Endothelial cell of umbilical vein (primary cell): ENCODE measurements around the gene S100A10. TPM values are rescaled to one million over a fixed set of nuclear protein-coding genes. Genes with fewer than 3 reads are reported as not detected.

Experiments used
- BruUV-seq: library from RNA; stranded (reverse); fragments of 400-500 nt; replicated peaks from 2 replicates; lab custom pipeline; 2021; lab: Mats Ljungman, UMichigan
- CTCF ChIA-PET: fragments of 300-600, 350-600 bp; sonication (Branson Sonifier 250); formaldehyde crosslinking; loops from one replicate; lab custom pipeline; 2021; ENCODE audit warnings: antibody characterized with exemption, inconsistent platforms; lab: Charles Lee
- POLR2A ChIA-PET: fragments of 300-600, 350-600 bp; sonication (Branson Sonifier 250); formaldehyde crosslinking; loops from one replicate; lab custom pipeline; 2021; ENCODE audit warnings: antibody characterized with exemption, inconsistent platforms; lab: Charles Lee
- DNase-seq: peaks from one replicate; pipeline ENCODE4 v3.0.0-alpha.2; 2011; ENCODE audit warnings: low read depth, low spot score
- FAIRE-seq: peaks from 2 replicates; lab custom pipeline; 2011; peaks lifted over from hg19 to GRCh38; lab: Jason Lieb, UNC
- H2AFZ ChIP-seq: 2 replicates; pipeline ENCODE4 v1.6.0; 2012; ENCODE audit warnings: low read depth, low read length, control low read depth, inconsistent platforms
- H3K27ac ChIP-seq: 2 replicates; pipeline ENCODE4 v1.5.1; 2011; ENCODE audit warnings: low read depth, mild to moderate bottlenecking, control low read depth, low read length, moderate library complexity; ENCODE audit not compliant: insufficient read depth
- H3K27me3 ChIP-seq, 2 experiments: 2 replicates each; pipeline versions ENCODE4 v1.6.0 to v1.6.1; 2011; ENCODE audit warnings: low read length in 2 of 2, mixed read lengths in 1 of 2; ENCODE audit not compliant: control insufficient read depth in 2 of 2, insufficient read depth in 2 of 2
- H3K36me3 ChIP-seq, 2 experiments: 2 replicates in 1 of 2; 3 replicates in 1 of 2; pipeline ENCODE4 v1.5.1; 2011; ENCODE audit warnings: low read length in 2 of 2, mild to moderate bottlenecking in 1 of 2, moderate library complexity in 1 of 2; ENCODE audit not compliant: control insufficient read depth in 2 of 2, insufficient read depth in 2 of 2; ENCODE audit errors: extremely low read depth in 1 of 2
- H3K4me1 ChIP-seq: 3 replicates; pipeline ENCODE4 v1.5.1; 2011; ENCODE audit warnings: mild to moderate bottlenecking, low read length; ENCODE audit not compliant: control insufficient read depth, insufficient read depth; ENCODE audit errors: extremely low read depth
- H3K4me2 ChIP-seq: 2 replicates; pipeline ENCODE4 v1.6.1; 2011; ENCODE audit warnings: low read length, control low read depth, mixed read lengths; ENCODE audit not compliant: insufficient read depth
- H3K4me3 ChIP-seq, 3 experiments: fragments of 200-600 bp in 1 of 3; sonication (generic), shearing (Covaris generic) in 1 of 3; replicated peaks in 1 of 3; 2 replicates each; pipeline ENCODE4 v1.5.1; 2011 to 2016; ENCODE audit warnings: control low read depth in 3 of 3, low read length in 3 of 3, mild to moderate bottlenecking in 2 of 3, inconsistent platforms in 1 of 3, low read depth in 1 of 3, moderate library complexity in 1 of 3; ENCODE audit not compliant: insufficient read depth in 1 of 3
- H3K79me2 ChIP-seq: 2 replicates; pipeline ENCODE4 v1.6.0; 2012; ENCODE audit warnings: low read length, inconsistent platforms; ENCODE audit not compliant: control insufficient read depth, insufficient read depth
- H3K9ac ChIP-seq: replicated peaks from 2 replicates; pipeline ENCODE3; 2011; ENCODE audit warnings: low read length, control low read depth; ENCODE audit not compliant: insufficient read depth; ENCODE audit errors: extremely low read depth
- H3K9me1 ChIP-seq: replicated peaks from 3 replicates; pipeline ENCODE4 v1.6.0; 2011; ENCODE audit warnings: mild to moderate bottlenecking, low read length; ENCODE audit not compliant: control insufficient read depth, insufficient read depth; ENCODE audit errors: extremely low read depth
- H3K9me3 ChIP-seq: replicated peaks from 2 replicates; pipeline ENCODE4 v1.5.1; 2012; ENCODE audit warnings: low read length, inconsistent platforms; ENCODE audit not compliant: control insufficient read depth, insufficient read depth
- H4K20me1 ChIP-seq: replicated peaks from 2 replicates; pipeline ENCODE3; 2011; ENCODE audit warnings: mild to moderate bottlenecking, low read length; ENCODE audit not compliant: control insufficient read depth, insufficient read depth; ENCODE audit errors: extremely low read depth
- JUN ChIP-seq: IDR thresholded peaks from 2 replicates; pipeline ENCODE4 v1.6.1; 2011; ENCODE audit warnings: borderline replicate concordance, low read depth; ENCODE audit not compliant: insufficient read length, insufficient read depth
- POLR2AphosphoS5 ChIP-seq: IDR thresholded peaks from 2 replicates; pipeline ENCODE4 v1.6.1; 2012; ENCODE audit warnings: low read depth, mild to moderate bottlenecking, control low read depth, low read length, moderate library complexity; ENCODE audit not compliant: insufficient read depth
- dilution Hi-C: fragments of 300-500 bp; cut with MboI; formaldehyde crosslinking; loops from one replicate; pipeline ENCODE4 v1.15.0; 2019; ENCODE audit warnings: low sequenced_read_pairs; ENCODE audit not compliant: extremely low pct_ligation_motif_present
- intact Hi-C: fragments of 100-400 bp; cut with micrococcal nuclease; formaldehyde crosslinking; loops from one replicate; pipeline ENCODE4 v1.10.0; 2022
- polyA plus RNA-seq, 4 experiments: library from polyadenylated mRNA; depleted of rRNA in 3 of 4; stranded (reverse) in 3 of 4; unstranded in 1 of 4; fragments of >200 nt; gene quantifications; 2 replicates each; pipeline versions ENCODE4 v1.2.1 to v1.2.3, GENCODE V29; 2011 to 2012; ENCODE audit warnings: missing spikeins in 1 of 4
- total RNA-seq: library from RNA; stranded (reverse); gene quantifications from 2 replicates; pipeline ENCODE4 v1.2.3, GENCODE V29; 2021
- TF ChIP-seq, protein P1 (sequence below), 2 donors: IDR thresholded peaks; 1 replicate in 1 of 2; 2 replicates in 1 of 2; pipeline ENCODE4 v1.5.1; 2011; ENCODE audit warnings: low read length in 2 of 2, mild to moderate bottlenecking in 2 of 2, moderate library complexity in 2 of 2, control low read depth in 1 of 2, inconsistent platforms in 1 of 2, low read depth in 1 of 2; ENCODE audit not compliant: insufficient read depth in 1 of 2; ENCODE audit errors: extremely low read depth in 1 of 2

The S100A10 gene
- total and polyA plus RNA-seq, 2 donors (not counting 3 experiments of a cell fraction or from before 2014, with no cell fraction given), result 76.8 to 779 TPM

DNA sequence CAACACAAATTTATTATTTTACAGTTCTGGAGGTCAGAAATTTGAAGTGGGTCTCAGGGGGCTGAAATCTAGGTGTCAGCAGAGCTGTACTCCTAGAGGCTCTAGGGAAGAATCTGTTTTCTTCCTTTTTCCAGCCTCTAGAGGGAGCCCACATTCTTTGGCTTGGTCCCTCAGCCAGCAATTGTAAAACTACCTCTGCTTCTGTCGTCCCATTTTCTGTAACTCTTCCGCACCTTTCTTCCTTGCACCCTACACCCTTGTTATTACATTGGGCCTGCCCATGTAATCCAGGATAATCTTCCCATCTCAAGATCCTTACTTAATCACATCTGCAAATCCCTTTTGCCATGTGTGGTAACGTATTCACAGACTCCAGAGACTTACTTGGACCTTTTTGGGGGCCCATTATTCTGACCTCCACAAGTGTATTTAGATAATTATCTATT is 59.6 kb downstream of the S100A10 start:
- no peaks in the 10 kb centered on the region for H3K9me1 ChIP-seq
- H3K79me2 ChIP-seq, result no peaks in the 10 kb centered on the region
- H3K27ac ChIP-seq, result no peak overlapping the region
- H3K27me3 ChIP-seq, result no peaks in the 10 kb centered on the region
- BruUV-seq, result no TSS peak
- no peak overlapping the region for H2AFZ ChIP-seq
- H3K36me3 ChIP-seq, result no peaks in the 10 kb centered on the region
- peak; percentile 47 for FAIRE-seq
- intact Hi-C loops (loop anchor here (1.0 to 10.0 kb wide), 7 partner anchors 34 to 251 kb away; no protein-coding TSS in a partner anchor), dilution Hi-C loops (no loop called here)
- CTCF ChIA-PET, result interaction anchor here (0.8 to 13.1 kb wide), 21 partner anchors 9 to 100 kb away, joined by 3 to 572 read pairs (median 7); partner anchors contain the start of gene S100A10
- POLR2A ChIA-PET, result interaction anchor here (0.6 to 2.1 kb wide), 2 partner anchors 49 to 58 kb away, joined by 3 to 7 read pairs; partner anchors contain the start of gene S100A10
- no peak overlapping the region for H3K4me3 ChIP-seq
- DNase-seq, result peak; percentile 71
- no peaks in the 10 kb centered on the region for H4K20me1 ChIP-seq
- no peaks in the 10 kb centered on the region for H3K9me3 ChIP-seq
- H3K4me1 ChIP-seq, result peaks cover 6% of the 10 kb centered on the region
- no peak overlapping the region for H3K9ac ChIP-seq
- H3K4me2 ChIP-seq, result no peak overlapping the region
- TF ChIP-seq, protein P1, sequence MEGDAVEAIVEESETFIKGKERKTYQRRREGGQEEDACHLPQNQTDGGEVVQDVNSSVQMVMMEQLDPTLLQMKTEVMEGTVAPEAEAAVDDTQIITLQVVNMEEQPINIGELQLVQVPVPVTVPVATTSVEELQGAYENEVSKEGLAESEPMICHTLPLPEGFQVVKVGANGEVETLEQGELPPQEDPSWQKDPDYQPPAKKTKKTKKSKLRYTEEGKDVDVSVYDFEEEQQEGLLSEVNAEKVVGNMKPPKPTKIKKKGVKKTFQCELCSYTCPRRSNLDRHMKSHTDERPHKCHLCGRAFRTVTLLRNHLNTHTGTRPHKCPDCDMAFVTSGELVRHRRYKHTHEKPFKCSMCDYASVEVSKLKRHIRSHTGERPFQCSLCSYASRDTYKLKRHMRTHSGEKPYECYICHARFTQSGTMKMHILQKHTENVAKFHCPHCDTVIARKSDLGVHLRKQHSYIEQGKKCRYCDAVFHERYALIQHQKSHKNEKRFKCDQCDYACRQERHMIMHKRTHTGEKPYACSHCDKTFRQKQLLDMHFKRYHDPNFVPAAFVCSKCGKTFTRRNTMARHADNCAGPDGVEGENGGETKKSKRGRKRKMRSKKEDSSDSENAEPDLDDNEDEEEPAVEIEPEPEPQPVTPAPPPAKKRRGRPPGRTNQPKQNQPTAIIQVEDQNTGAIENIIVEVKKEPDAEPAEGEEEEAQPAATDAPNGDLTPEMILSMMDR (IDR thresholded peaks at IDR 0.05; ENCODE audit: extremely low read depth in 1 of 2, insufficient read depth in 1 of 2, low read depth in 1 of 2, low read length in 2 of 2), result peak; percentile 70 to 77
- no peak for TF ChIP-seq JUN
- no peak for TF ChIP-seq POLR2AphosphoS5

Other genes with a start within 250 kb of the S100A10 start
- 96.9 and 112 TPM in 2 replicates for gene MRPL9, start 230.4 kb downstream of the S100A10 start, total RNA-seq
- 71.5 and 79.1 TPM in 2 replicates for gene MRPL9, start 230.4 kb downstream of the S100A10 start, polyA plus RNA-seq
- gene TDRKH, start 203.4 kb downstream of the S100A10 start, total RNA-seq, result 9.3 and 9.6 TPM in 2 replicates
- 3.0 and 3.9 TPM in 2 replicates for gene TDRKH, start 203.4 kb downstream of the S100A10 start, polyA plus RNA-seq
- not detected in 2 replicates for gene LINGO4, start 188.4 kb downstream of the S100A10 start, total RNA-seq
- gene LINGO4, start 188.4 kb downstream of the S100A10 start, polyA plus RNA-seq, result not detected in 2 replicates
- not detected in 2 replicates for gene RORC, start 162.1 kb downstream of the S100A10 start, total RNA-seq
- gene RORC, start 162.1 kb downstream of the S100A10 start, polyA plus RNA-seq, result not detected in 2 replicates
- 0.18 TPM in 1 of 2 replicates, not detected in the other for gene C2CD4D, start 154.0 kb downstream of the S100A10 start, total RNA-seq
- 0.05 TPM in 1 of 2 replicates, not detected in the other for gene C2CD4D, start 154.0 kb downstream of the S100A10 start, polyA plus RNA-seq
- gene THEM5, start 140.1 kb downstream of the S100A10 start, total RNA-seq, result not detected in 2 replicates
- not detected in 2 replicates for gene THEM5, start 140.1 kb downstream of the S100A10 start, polyA plus RNA-seq
- 22.1 and 24.9 TPM in 2 replicates for gene THEM4, start 84.3 kb downstream of the S100A10 start, total RNA-seq
- gene THEM4, start 84.3 kb downstream of the S100A10 start, polyA plus RNA-seq, result 19.2 and 22.3 TPM in 2 replicates
- gene S100A11, start 43.1 kb upstream of the S100A10 start, total RNA-seq, result 461 and 505 TPM in 2 replicates
- gene S100A11, start 43.1 kb upstream of the S100A10 start, polyA plus RNA-seq, result 497 and 528 TPM in 2 replicates
- not detected in 2 replicates for gene TCHHL1, start 95.2 kb upstream of the S100A10 start, total RNA-seq
- not detected in 2 replicates for gene TCHHL1, start 95.2 kb upstream of the S100A10 start, polyA plus RNA-seq
- not detected in 2 replicates for gene TCHH, start 121.6 kb upstream of the S100A10 start, total RNA-seq
- gene TCHH, start 121.6 kb upstream of the S100A10 start, polyA plus RNA-seq, result not detected in 2 replicates
- not detected in 2 replicates for gene RPTN, start 165.4 kb upstream of the S100A10 start, total RNA-seq
- gene RPTN, start 165.4 kb upstream of the S100A10 start, polyA plus RNA-seq, result not detected in 2 replicates
- gene HRNR, start 230.3 kb upstream of the S100A10 start, total RNA-seq, result not detected in 2 replicates
- not detected in 2 replicates for gene HRNR, start 230.3 kb upstream of the S100A10 start, polyA plus RNA-seq